Vagina (tissue), 2 donors: ENCODE measurements around the gene COQ3. TPM values are rescaled to one million over a fixed set of nuclear protein-coding genes. Genes with fewer than 3 reads are reported as not detected.

Experiments used
- DNase-seq, 2 donors: peaks; one replicate each; pipeline ENCODE4 v3.0.0-alpha.2; 2017; ENCODE audit errors: extremely low spot score in 2 of 2
- H3K27ac ChIP-seq: fragments of 200-600 bp; sonication (generic); one replicate; pipeline ENCODE4 v1.5.1; 2019
- H3K27me3 ChIP-seq: fragments of 200-600 bp; sonication (generic); one replicate; pipeline ENCODE4 v1.5.1; 2019
- H3K36me3 ChIP-seq, 2 donors: fragments of 200-600 bp; sonication (generic); one replicate each; pipeline ENCODE4 v1.5.1; 2017 to 2019
- H3K4me1 ChIP-seq: fragments of 200-600 bp; sonication (generic); one replicate; pipeline ENCODE4 v1.5.1; 2019
- H3K4me3 ChIP-seq, 2 donors: fragments of 200-600 bp; sonication (generic); 1 replicate in 1 of 2; 2 replicates in 1 of 2; pipeline ENCODE4 v1.5.1; 2016 to 2019
- H3K9me3 ChIP-seq: fragments of 200-600 bp; sonication (generic); one replicate; pipeline ENCODE4 v1.5.1; 2019
- CTCF ChIP-seq, 3 experiments: fragments of 450-650 bp in 2 of 3; fragments of 200-600 bp in 1 of 3; sonication (generic) in 1 of 3; IDR thresholded peaks; one replicate each; pipeline ENCODE4 v1.5.1; 2017 to 2019; ENCODE audit warnings: antibody characterized with exemption in 3 of 3, mild to moderate bottlenecking in 2 of 3, moderate library complexity in 2 of 3
- POLR2A ChIP-seq, 2 donors: fragments of 450-650 bp; IDR thresholded peaks; one replicate each; pipeline ENCODE4 v1.6.1; 2017; ENCODE audit warnings: antibody characterized with exemption in 2 of 2, mild to moderate bottlenecking in 2 of 2, moderate library complexity in 2 of 2
- POLR2AphosphoS5 ChIP-seq, 2 donors: sonication (generic); formaldehyde crosslinking; IDR thresholded peaks; one replicate each; pipeline ENCODE4 v1.9.0; 2017; ENCODE audit warnings: antibody characterized with exemption in 2 of 2, mild to moderate bottlenecking in 2 of 2, low read depth in 1 of 2; ENCODE audit not compliant: insufficient read depth in 1 of 2
- intact Hi-C: fragments of 100-400 bp; cut with DNase I; formaldehyde crosslinking; loops from one replicate; pipeline ENCODE4 v1.15.1; 2023
- total RNA-seq: library from RNA; depleted of rRNA; stranded (reverse); fragments of >200 nt; gene quantifications from one replicate; pipeline ENCODE4 v1.2.3, GENCODE V29; 2016

The COQ3 gene
- 3.7 TPM for total RNA-seq

- no peaks in the 10 kb centered on the region for H3K9me3 ChIP-seq
- H3K36me3 ChIP-seq: peaks cover 0 to under 1% of the 10 kb centered on the region in 2 donors
- H3K27me3 ChIP-seq: no peaks in the 10 kb centered on the region
- DNase-seq: no peak
- intact Hi-C loops: no loop called here
- no peaks in the 10 kb centered on the region for H3K4me1 ChIP-seq
- peak within 1 kb of the TSS; percentile 57 to 68 for H3K4me3 ChIP-seq
- TF ChIP-seq POLR2A (IDR thresholded peaks at IDR 0.05) (no peak), CTCF (IDR thresholded peaks at IDR 0.05) (no peak), POLR2AphosphoS5 (IDR thresholded peaks at IDR 0.05; ENCODE audit: insufficient read depth in 1 of 2, low read depth in 1 of 2) (no peak)
- H3K27ac ChIP-seq: peak within 1 kb of the TSS; percentile 55
Observed at GRCh38 chr6:99393698-99394531, at the start of gene COQ3. TSS of gene COQ3 (minus strand) at chr6:99394195. CDS start at chr6:99394179, 16 bp downstream.

GRCh38 chr6:99434702-99435530 is 40.9 kb upstream of the COQ3 start:
- intact Hi-C loops: no loop called here
- Histone ChIP-seq H3K27me3 (no peaks in the 10 kb centered on the region), H3K36me3 (peaks cover 0 to 6% of the 10 kb centered on the region in 2 donors), H3K27ac (no peak overlapping the region), H3K9me3 (no peaks in the 10 kb centered on the region), H3K4me3 (no peak overlapping the region), H3K4me1 (no peaks in the 10 kb centered on the region)
- peak in 2 of 3 experiments; percentile 33 to 39 for TF ChIP-seq CTCF (IDR thresholded peaks at IDR 0.05)
- TF ChIP-seq POLR2A (IDR thresholded peaks at IDR 0.05): no peak
- no peak for DNase-seq

GRCh38 chr6:99432877-99433276 is 38.9 kb upstream of the COQ3 start:
- Histone ChIP-seq H3K9me3 (no peaks in the 10 kb centered on the region), H3K27me3 (no peaks in the 10 kb centered on the region), H3K4me1 (peaks cover under 1% of the 10 kb centered on the region), H3K27ac (no peak overlapping the region), H3K4me3 (no peak overlapping the region), H3K36me3 (peaks cover 0 to 6% of the 10 kb centered on the region in 2 donors)
- TF ChIP-seq CTCF (IDR thresholded peaks at IDR 0.05) (no peak), POLR2A (IDR thresholded peaks at IDR 0.05) (no peak), POLR2AphosphoS5 (IDR thresholded peaks at IDR 0.05; ENCODE audit: insufficient read depth in 1 of 2, low read depth in 1 of 2) (no peak)
- DNase-seq: no peak
- intact Hi-C loops: no loop called here

- peaks cover 0 to 6% of the 10 kb centered on the region in 2 donors for H3K36me3 ChIP-seq
- no peak overlapping the region for H3K4me3 ChIP-seq
- H3K9me3 ChIP-seq: no peaks in the 10 kb centered on the region
- no peaks in the 10 kb centered on the region for H3K27me3 ChIP-seq
- no peak for TF ChIP-seq POLR2A (IDR thresholded peaks at IDR 0.05)
- TF ChIP-seq CTCF (IDR thresholded peaks at IDR 0.05): no peak
- no peak for TF ChIP-seq POLR2AphosphoS5 (IDR thresholded peaks at IDR 0.05; ENCODE audit: insufficient read depth in 1 of 2, low read depth in 1 of 2)
- peaks cover 9% of the 10 kb centered on the region for H3K4me1 ChIP-seq
- DNase-seq: no peak
- H3K27ac ChIP-seq: no peak overlapping the region
- intact Hi-C loops: no loop called here
Observed at GRCh38 chr6:99431901-99432300, 37.9 kb upstream of the COQ3 start.
